OCI-LY1 (cell line): Measurements from ENCODE around the gene TBX20.
"Not testable (repeated sequence)": the region's sequence is repeated elsewhere in the genome, so short reads cannot be mapped to it uniquely, and the experiment has no call there.

ENCODE experiments used
- H2AFZ ChIP-seq: fragments of 200-600 bp; sonication (generic), shearing (Covaris generic); 2 replicates; pipeline ENCODE4 v1.6.0; 2014; ENCODE audit warnings: antibody characterized with exemption, mild to moderate bottlenecking, low read length
- H3F3A ChIP-seq: fragments of 200-600 bp; sonication (generic), shearing (Covaris generic); 2 replicates; pipeline ENCODE4 v1.6.0; 2014; ENCODE audit warnings: mild to moderate bottlenecking, antibody characterized with exemption, low read length, moderate library complexity; ENCODE audit not compliant: insufficient read depth
- H3K27ac ChIP-seq: fragments of 200-600 bp; sonication (generic); 2 replicates; pipeline ENCODE4 v1.5.1; 2014; ENCODE audit warnings: low read length, mixed run types, mild to moderate bottlenecking, low read depth; ENCODE audit not compliant: poor library complexity, severe bottlenecking
- H3K27me3 ChIP-seq: fragments of 200-600 bp; sonication (generic); 2 replicates; pipeline ENCODE4 v1.6.0; 2014; ENCODE audit warnings: antibody characterized with exemption, mild to moderate bottlenecking, low read length, moderate library complexity; ENCODE audit not compliant: insufficient read depth
- H3K36me3 ChIP-seq: fragments of 200-600 bp; sonication (generic); 2 replicates; pipeline ENCODE4 v1.6.1; 2014; ENCODE audit warnings: mild to moderate bottlenecking, antibody characterized with exemption, low read length, moderate library complexity, mixed read lengths; ENCODE audit not compliant: insufficient read depth
- H3K4me1 ChIP-seq: fragments of 200-600 bp; sonication (generic); 2 replicates; pipeline ENCODE4 v1.5.1; 2014; ENCODE audit warnings: mild to moderate bottlenecking, low read length, moderate library complexity; ENCODE audit not compliant: insufficient read depth, severe bottlenecking
- H3K4me2 ChIP-seq: fragments of 200-600 bp; sonication (generic), shearing (Covaris generic); 2 replicates; pipeline ENCODE4 v1.6.1; 2014; ENCODE audit warnings: low read length
- H3K4me3 ChIP-seq: fragments of 200-600 bp; sonication (generic); 2 replicates; pipeline ENCODE4 v1.5.1; 2014; ENCODE audit warnings: low read length, low read depth, mild to moderate bottlenecking, mixed read lengths; ENCODE audit not compliant: poor library complexity, severe bottlenecking
- H3K79me2 ChIP-seq: fragments of 200-600 bp; shearing (Covaris generic); 2 replicates; pipeline ENCODE4 v1.6.1; 2016; ENCODE audit warnings: mixed run types, low read length, mixed read lengths; ENCODE audit not compliant: insufficient read depth
- H3K9ac ChIP-seq: fragments of 200-600 bp; sonication (generic), shearing (Covaris generic); 2 replicates; pipeline ENCODE4 v1.6.1; 2014; ENCODE audit warnings: mild to moderate bottlenecking, low read length, mixed read lengths
- H3K9me2 ChIP-seq: fragments of 200-600 bp; sonication (generic), shearing (Covaris generic); 2 replicates; pipeline ENCODE4 v1.6.1; 2014; ENCODE audit warnings: low read depth, mild to moderate bottlenecking, low read length, mixed read lengths
- H3K9me3 ChIP-seq: fragments of 200-600 bp; shearing (Covaris generic); 2 replicates; pipeline ENCODE4 v1.6.1; 2014; ENCODE audit warnings: low read length, mixed read lengths
- H4K20me1 ChIP-seq: fragments of 200-600 bp; sonication (generic), shearing (Covaris generic); 2 replicates; pipeline ENCODE4 v1.6.0; 2016; ENCODE audit warnings: mild to moderate bottlenecking, low read length; ENCODE audit not compliant: insufficient read depth

Gene TBX20

GRCh38 chr7:35216033-35216432, 37.9 kb downstream of the TBX20 start:
- H4K20me1 ChIP-seq, H3K36me3 ChIP-seq, H3K4me2 ChIP-seq, H3K27me3 ChIP-seq, H2AFZ ChIP-seq, H3K4me1 ChIP-seq, H3K79me2 ChIP-seq, H3K4me3 ChIP-seq, H3F3A ChIP-seq, H3K27ac ChIP-seq, H3K9me3 ChIP-seq, H3K9me2 ChIP-seq, H3K9ac ChIP-seq: not testable (repeated sequence)

GRCh38 chr7:35215063-35215462, 38.8 kb downstream of the TBX20 start:
- not testable (repeated sequence) for H3K9me3 ChIP-seq, H2AFZ ChIP-seq

GRCh38 chr7:35206924-35207323, 47.0 kb downstream of the TBX20 start:
- H3K4me2 ChIP-seq, H3K9me2 ChIP-seq, H3K9me3 ChIP-seq, H3K9ac ChIP-seq, H3K4me1 ChIP-seq, H3K79me2 ChIP-seq, H3K36me3 ChIP-seq, H3F3A ChIP-seq, H3K27me3 ChIP-seq, H3K4me3 ChIP-seq, H3K27ac ChIP-seq, H4K20me1 ChIP-seq, H2AFZ ChIP-seq: not testable (repeated sequence)

More at GRCh38 chr7:35215063-35215462, 38.8 kb downstream of the TBX20 start:
- H3K4me3 ChIP-seq, H3K9ac ChIP-seq, H3K4me1 ChIP-seq, H3K9me2 ChIP-seq, H3K4me2 ChIP-seq, H3K27ac ChIP-seq, H3K36me3 ChIP-seq, H3K27me3 ChIP-seq, H3K79me2 ChIP-seq, H4K20me1 ChIP-seq, H3F3A ChIP-seq: not testable (repeated sequence)

- H2AFZ ChIP-seq, H3K9me3 ChIP-seq, H3F3A ChIP-seq, H3K79me2 ChIP-seq, H3K4me1 ChIP-seq, H3K27ac ChIP-seq, H3K27me3 ChIP-seq, H3K4me3 ChIP-seq, H3K36me3 ChIP-seq, H3K9ac ChIP-seq, H3K4me2 ChIP-seq, H4K20me1 ChIP-seq, H3K9me2 ChIP-seq: not testable (repeated sequence)
These were observed 49.0 kb downstream of the TBX20 start for GRCh38 chr7:35204850-35205249.

GRCh38 chr7:35204031-35204430, 49.9 kb downstream of the TBX20 start:
- not testable (repeated sequence) for H3K9me3 ChIP-seq, H3K9ac ChIP-seq, H3F3A ChIP-seq, H4K20me1 ChIP-seq, H3K79me2 ChIP-seq, H3K4me1 ChIP-seq, H3K27me3 ChIP-seq, H3K36me3 ChIP-seq, H2AFZ ChIP-seq, H3K4me3 ChIP-seq, H3K9me2 ChIP-seq, H3K4me2 ChIP-seq, H3K27ac ChIP-seq

- not testable (repeated sequence) for H4K20me1 ChIP-seq, H3K27me3 ChIP-seq, H2AFZ ChIP-seq, H3K36me3 ChIP-seq, H3K9me2 ChIP-seq, H3K4me3 ChIP-seq, H3K9me3 ChIP-seq, H3K79me2 ChIP-seq, H3F3A ChIP-seq, H3K9ac ChIP-seq, H3K4me2 ChIP-seq, H3K4me1 ChIP-seq, H3K27ac ChIP-seq
These were observed 51.5 kb downstream of the TBX20 start for GRCh38 chr7:35202353-35202752.

- not testable (repeated sequence) for H3K9me3 ChIP-seq, H4K20me1 ChIP-seq, H3K27ac ChIP-seq, H3K9ac ChIP-seq, H2AFZ ChIP-seq, H3K4me1 ChIP-seq, H3K79me2 ChIP-seq, H3F3A ChIP-seq, H3K4me2 ChIP-seq, H3K27me3 ChIP-seq, H3K4me3 ChIP-seq, H3K9me2 ChIP-seq, H3K36me3 ChIP-seq
These were observed 53.7 kb downstream of the TBX20 start for GRCh38 chr7:35200170-35200569.

GRCh38 chr7:35198370-35199140, 55.3 kb downstream of the TBX20 start:
- not testable (repeated sequence) for H3K4me3 ChIP-seq, H3K27ac ChIP-seq, H3K27me3 ChIP-seq, H3K9me3 ChIP-seq, H3F3A ChIP-seq, H3K79me2 ChIP-seq, H2AFZ ChIP-seq, H4K20me1 ChIP-seq, H3K36me3 ChIP-seq, H3K4me1 ChIP-seq, H3K9ac ChIP-seq, H3K4me2 ChIP-seq, H3K9me2 ChIP-seq
